Measurements from ENCODE around the gene KIRREL3.

The KIRREL3 gene

GRCh38 chr11:126901783-126902182, 98.8 kb downstream of the KIRREL3 start:
- no peak for DNase-seq

- no peak for DNase-seq
These were observed 100.4 kb downstream of the KIRREL3 start for GRCh38 chr11:126899961-126900748.

- no peak for DNase-seq
These were observed 101.8 kb downstream of the KIRREL3 start for GRCh38 chr11:126898802-126899201.

- DNase-seq: no peak
These were observed 103.1 kb downstream of the KIRREL3 start for GRCh38 chr11:126897430-126897829.

GRCh38 chr11:126896025-126896424, 104.5 kb downstream of the KIRREL3 start:
- DNase-seq: no peak

- no peak for DNase-seq
These were observed 106.8 kb downstream of the KIRREL3 start for GRCh38 chr11:126893796-126894195.

GRCh38 chr11:126892756-126893155, 107.8 kb downstream of the KIRREL3 start:
- DNase-seq: no peak

GRCh38 chr11:126891556-126892217, 108.9 kb downstream of the KIRREL3 start:
- no peak for DNase-seq

GRCh38 chr11:126890561-126890960, 110.0 kb downstream of the KIRREL3 start:
- DNase-seq: no peak

- DNase-seq: no peak
These were observed 112.4 kb downstream of the KIRREL3 start for GRCh38 chr11:126888115-126888712.

GRCh38 chr11:126886636-126887035, 113.9 kb downstream of the KIRREL3 start:
- no peak for DNase-seq

- DNase-seq: no peak
These were observed 114.5 kb downstream of the KIRREL3 start for GRCh38 chr11:126886085-126886484.

GRCh38 chr11:126884594-126884993, 116.0 kb downstream of the KIRREL3 start:
- DNase-seq: no peak

GRCh38 chr11:126884192-126884591, 116.4 kb downstream of the KIRREL3 start:
- DNase-seq: no peak

- DNase-seq: no peak
These were observed 119.7 kb downstream of the KIRREL3 start for GRCh38 chr11:126880872-126881271.

GRCh38 chr11:126879516-126879915, 121.1 kb downstream of the KIRREL3 start:
- DNase-seq: no peak

GRCh38 chr11:126878913-126879482, 121.6 kb downstream of the KIRREL3 start:
- no peak for DNase-seq

- peak; percentile 2 for DNase-seq
These were observed 125.7 kb downstream of the KIRREL3 start for GRCh38 chr11:126874831-126875230.

GRCh38 chr11:126874276-126874675, 126.3 kb downstream of the KIRREL3 start:
- no peak for DNase-seq

- no peak for DNase-seq
These were observed 128.8 kb downstream of the KIRREL3 start for GRCh38 chr11:126871792-126872191.

GRCh38 chr11:126870021-126870420, 130.5 kb downstream of the KIRREL3 start:
- no peak for DNase-seq

GRCh38 chr11:126868741-126869140, 131.8 kb downstream of the KIRREL3 start:
- DNase-seq: no peak

- DNase-seq: no peak
These were observed 135.6 kb downstream of the KIRREL3 start for GRCh38 chr11:126864934-126865333.

Measured in hematopoietic multipotent progenitor cell treated with erythropoietin and hydrocortisone succinate and interleukin-3 and kit ligand, for 8 days (in vitro differentiated cells).